GM15510 (cell line): ENCODE data around the gene TM9SF2.

Source experiments
- POLR2A ChIP-seq: IDR thresholded peaks from 3 replicates; pipeline ENCODE4 v1.6.1; 2011; ENCODE audit warnings: borderline replicate concordance; ENCODE audit not compliant: insufficient read length; ENCODE audit errors: extremely low read depth

TM9SF2 gene

DNA sequence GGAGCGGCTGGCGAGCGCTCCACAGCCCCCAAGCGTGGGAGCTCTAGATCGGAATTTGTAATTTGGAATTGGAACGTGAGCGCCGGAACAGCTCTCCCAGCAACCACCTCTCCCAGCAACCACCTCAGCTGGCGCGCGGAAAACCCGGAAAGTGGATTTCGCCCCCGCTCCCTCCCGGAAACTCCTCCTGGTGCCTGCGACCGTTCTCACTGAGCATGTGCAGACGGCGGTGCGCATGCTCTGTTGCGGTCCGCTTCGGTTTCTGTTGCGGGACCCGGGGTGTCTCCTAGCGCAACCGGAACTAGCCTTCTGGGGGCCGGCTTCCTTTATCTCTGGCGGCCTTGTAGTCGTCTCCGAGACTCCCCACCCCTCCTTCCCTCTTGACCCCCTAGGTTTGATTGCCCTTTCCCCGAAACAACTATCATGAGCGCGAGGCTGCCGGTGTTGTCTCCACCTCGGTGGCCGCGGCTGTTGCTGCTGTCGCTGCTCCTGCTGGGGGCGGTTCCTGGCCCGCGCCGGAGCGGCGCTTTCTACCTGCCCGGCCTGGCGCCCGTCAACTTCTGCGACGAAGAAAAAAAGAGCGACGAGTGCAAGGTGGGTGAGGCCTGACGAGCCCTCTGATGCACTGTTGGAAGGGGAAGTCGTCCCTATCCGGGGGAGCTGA, at the start of gene TM9SF2:
Gene TM9SF2, plus strand, starts transcription at position 289 of the 664 bp plus-strand sequence. Its CDS starts 135 bp downstream, at position 424.
- TF ChIP-seq POLR2A = peak; percentile 76

GRCh38 chr13:99454518-99455183, 46.6 kb upstream of the TM9SF2 start:
- TF ChIP-seq POLR2A = no peak

- TF ChIP-seq POLR2A = no peak
Observed at GRCh38 chr13:99459099-99459850, 42.0 kb upstream of the TM9SF2 start.

DNA sequence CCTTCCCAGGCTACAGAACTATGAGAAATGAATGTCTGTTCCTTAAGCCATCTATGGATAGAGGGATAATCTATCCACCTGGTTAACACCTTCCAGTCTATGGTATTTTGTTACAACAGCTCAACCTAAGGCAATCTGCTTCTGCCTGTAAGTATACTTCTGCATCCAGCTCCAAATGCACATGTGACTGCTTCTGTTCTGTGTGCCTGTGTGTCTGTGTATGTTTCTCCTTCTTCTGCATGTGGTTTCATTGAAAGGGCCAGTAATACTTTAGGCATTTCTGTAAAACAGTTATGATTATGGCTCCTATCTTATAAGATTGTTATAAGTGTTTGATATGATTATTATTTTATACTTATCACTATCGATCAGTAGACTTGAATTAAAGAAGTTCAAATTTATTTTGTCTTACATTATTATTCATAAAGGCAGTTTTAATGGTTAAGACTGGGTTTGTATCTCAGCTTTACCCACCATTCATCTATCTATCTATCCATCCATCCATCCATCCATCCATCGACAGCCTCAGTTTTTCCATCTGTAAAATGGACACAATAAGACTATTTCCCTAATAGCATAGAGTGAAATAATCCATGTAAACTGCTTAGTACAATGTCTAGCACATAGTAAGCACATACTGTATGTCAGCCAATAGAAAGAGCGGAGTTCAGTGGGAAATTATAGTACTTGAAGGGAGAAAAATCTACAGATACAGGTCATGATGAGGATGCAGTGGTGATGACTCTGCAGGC, 37.5 kb upstream of the TM9SF2 start:
- no peak for TF ChIP-seq POLR2A

DNA sequence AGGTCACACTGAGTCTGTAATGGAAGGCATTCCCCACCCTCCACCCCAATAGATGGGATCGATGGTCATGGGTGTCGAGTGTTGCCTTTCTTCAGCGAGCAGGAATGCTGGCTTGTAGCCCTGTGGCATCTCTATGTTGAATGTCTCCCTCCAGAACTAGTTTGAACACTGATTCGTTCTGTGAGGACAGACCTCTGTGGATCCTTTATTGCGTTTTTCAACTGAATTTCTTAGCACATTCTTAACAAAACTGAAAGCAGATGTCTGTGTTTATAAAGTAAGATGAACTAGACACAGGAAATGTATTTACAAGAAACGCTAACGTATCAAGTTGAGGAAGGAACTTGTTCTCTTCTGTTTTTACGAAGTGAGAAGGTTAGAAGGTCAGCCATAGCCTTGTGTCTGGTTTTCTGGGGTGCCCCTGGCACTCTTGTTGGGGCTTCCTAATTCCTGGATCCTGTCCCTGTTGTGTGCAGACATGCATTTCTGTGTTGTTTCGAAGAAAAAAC, 36.8 kb upstream of the TM9SF2 start:
- TF ChIP-seq POLR2A = no peak

GRCh38 chr13:99465454-99465853, 35.8 kb upstream of the TM9SF2 start:
- no peak for TF ChIP-seq POLR2A

- no peak for TF ChIP-seq POLR2A
Observed at GRCh38 chr13:99467764-99468163, 33.5 kb upstream of the TM9SF2 start.

DNA sequence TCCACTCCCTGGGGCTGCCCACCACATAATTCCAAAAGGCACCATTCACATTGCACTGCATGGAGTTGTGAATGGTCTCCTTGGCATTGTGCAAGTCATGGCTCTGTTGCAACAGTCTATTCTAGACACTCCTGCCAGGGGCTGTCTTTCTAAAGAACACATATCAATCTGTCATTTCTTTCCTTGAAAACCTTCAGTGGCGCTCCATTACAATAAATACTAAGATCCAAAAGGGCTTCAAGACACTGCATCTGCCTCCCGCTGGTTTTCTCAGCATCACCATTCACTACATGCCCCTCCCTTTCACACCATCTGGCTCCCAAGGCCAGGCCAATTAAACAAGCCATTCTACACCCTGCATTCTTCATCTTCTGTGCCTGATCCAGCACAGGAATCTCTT, 32.2 kb upstream of the TM9SF2 start:
- TF ChIP-seq POLR2A = no peak

DNA sequence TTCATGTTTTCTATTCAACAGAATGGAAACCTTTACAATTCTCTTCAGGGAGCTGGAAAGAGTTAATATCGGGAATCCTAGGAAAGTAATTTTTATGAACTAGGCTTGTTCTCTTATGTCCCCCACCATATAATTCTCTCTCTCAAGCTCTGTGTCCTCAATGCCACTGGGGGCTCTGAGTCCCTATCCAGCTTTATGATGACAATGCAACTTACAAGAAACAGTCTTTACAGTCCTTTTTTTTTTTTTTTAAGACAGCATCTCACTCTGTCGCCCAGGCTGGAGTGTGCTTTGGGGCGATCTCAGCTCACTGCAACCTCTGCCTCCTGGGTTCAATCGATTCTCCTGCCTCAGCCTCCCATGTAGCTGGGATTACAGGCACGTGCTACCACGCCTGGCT, 31.2 kb upstream of the TM9SF2 start:
- no peak for TF ChIP-seq POLR2A

GRCh38 chr13:99471221-99472121, 29.8 kb upstream of the TM9SF2 start:
- TF ChIP-seq POLR2A = no peak

DNA sequence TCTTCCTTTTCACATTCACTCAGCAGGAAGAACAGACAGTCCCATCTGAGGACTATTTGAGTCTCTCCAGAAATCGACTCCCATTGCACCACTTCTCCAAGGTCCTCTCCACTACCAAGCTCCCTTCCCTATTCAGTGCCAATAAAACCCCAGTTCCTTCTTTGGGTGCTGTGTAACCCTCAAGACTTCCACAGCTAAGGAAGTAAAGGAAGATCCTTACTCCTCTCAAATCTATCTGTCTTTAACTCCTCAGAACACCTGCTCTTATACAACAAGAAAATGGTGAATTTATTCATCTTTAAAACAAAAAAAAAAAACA, 29.2 kb upstream of the TM9SF2 start:
- no peak for TF ChIP-seq POLR2A

- TF ChIP-seq POLR2A = no peak
Observed at GRCh38 chr13:99473515-99473914, 27.8 kb upstream of the TM9SF2 start.

DNA sequence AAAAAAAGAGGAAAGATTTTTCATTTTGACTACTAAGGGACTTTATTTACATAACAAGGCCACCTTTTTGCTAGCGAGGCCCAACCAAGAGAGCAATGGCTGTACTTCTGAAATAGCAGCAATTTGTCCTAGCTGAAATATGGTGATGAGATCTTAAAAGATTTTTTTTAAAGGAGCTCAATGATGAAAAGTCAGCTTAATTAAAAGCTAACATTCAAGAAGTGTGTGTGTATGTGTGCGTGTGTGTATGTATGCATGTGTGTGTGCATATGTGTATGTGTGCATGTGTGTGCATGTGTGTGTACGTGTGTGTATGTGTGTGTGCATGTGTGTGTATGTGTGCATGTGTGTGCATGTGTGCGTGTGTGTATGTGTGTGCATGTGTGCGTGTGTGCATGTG, 24.6 kb upstream of the TM9SF2 start:
- TF ChIP-seq POLR2A = no peak

DNA sequence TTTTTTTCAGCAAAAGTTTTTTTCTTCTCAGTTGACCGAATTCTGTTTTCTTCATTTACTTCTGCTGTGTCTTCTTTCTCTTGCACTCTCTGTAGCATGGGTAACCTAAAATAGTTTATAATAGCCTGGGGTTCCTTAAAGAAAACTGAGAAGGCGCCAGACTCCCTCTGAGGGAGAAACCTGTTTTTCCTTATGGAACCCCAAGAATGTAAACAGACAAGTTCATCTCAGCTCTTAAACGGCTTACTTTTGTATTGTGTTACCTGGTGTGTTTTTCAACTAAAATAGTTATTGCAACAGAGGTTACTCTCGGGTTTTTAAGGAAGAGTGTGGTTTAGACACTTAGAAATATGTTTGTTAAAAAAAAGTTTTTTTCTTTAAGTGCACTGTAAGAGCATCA, 23.8 kb upstream of the TM9SF2 start:
- no peak for TF ChIP-seq POLR2A

DNA sequence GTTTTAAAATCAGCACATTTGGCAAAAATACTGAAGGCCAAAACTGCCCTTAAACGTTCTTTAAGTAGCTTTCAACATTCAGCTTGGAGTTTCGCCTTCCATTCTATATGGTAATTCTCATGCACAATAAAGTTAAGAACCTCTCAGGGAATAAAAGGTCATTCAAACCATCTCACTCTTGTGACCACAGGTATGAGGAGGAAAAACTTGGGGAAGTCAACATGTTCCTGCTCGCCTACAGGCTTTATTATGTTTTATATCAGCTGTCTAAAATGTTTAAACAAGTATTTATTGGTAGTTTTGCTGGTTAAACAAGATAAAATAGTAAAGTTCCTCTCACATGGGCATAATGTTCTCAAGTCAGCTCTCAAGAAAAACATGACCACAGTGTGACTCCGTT, 19.9 kb upstream of the TM9SF2 start:
- no peak for TF ChIP-seq POLR2A

- no peak for TF ChIP-seq POLR2A
Observed at GRCh38 chr13:99484473-99484872, 16.8 kb upstream of the TM9SF2 start.
